Measurements from ENCODE around the gene EP400. TPM values are rescaled to one million over a fixed set of nuclear protein-coding genes. Genes with fewer than 3 reads are reported as not detected.

EP400 gene
- total and polyA plus RNA-seq, 2 of the 4 experiments (the other 2 are of a cell fraction), result 4.3 to 11.4 TPM

- H3K27me3 ChIP-seq (ENCODE audit: control insufficient read depth, insufficient read depth, low read length), result no peaks in the 10 kb centered on the region
- peaks cover 46% of the 10 kb centered on the region for H4K20me1 ChIP-seq (ENCODE audit: insufficient read depth, low read length)
- TF ChIP-seq RCOR1 (IDR thresholded peaks at IDR 0.05; ENCODE audit: insufficient replicate concordance, low read length), result no peak
- TF ChIP-seq, protein P1, sequence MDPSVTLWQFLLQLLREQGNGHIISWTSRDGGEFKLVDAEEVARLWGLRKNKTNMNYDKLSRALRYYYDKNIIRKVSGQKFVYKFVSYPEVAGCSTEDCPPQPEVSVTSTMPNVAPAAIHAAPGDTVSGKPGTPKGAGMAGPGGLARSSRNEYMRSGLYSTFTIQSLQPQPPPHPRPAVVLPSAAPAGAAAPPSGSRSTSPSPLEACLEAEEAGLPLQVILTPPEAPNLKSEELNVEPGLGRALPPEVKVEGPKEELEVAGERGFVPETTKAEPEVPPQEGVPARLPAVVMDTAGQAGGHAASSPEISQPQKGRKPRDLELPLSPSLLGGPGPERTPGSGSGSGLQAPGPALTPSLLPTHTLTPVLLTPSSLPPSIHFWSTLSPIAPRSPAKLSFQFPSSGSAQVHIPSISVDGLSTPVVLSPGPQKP (IDR thresholded peaks at IDR 0.05; ENCODE audit: borderline replicate concordance, low read depth, low read length), result no peak
- no peak for TF ChIP-seq MXI1 (IDR thresholded peaks at IDR 0.05; ENCODE audit: borderline replicate concordance, low read depth, low read length)
- TF ChIP-seq SMC3 (IDR thresholded peaks at IDR 0.05; ENCODE audit: low read depth, low read length), result no peak
- TF ChIP-seq, protein P2, sequence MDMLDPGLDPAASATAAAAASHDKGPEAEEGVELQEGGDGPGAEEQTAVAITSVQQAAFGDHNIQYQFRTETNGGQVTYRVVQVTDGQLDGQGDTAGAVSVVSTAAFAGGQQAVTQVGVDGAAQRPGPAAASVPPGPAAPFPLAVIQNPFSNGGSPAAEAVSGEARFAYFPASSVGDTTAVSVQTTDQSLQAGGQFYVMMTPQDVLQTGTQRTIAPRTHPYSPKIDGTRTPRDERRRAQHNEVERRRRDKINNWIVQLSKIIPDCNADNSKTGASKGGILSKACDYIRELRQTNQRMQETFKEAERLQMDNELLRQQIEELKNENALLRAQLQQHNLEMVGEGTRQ (IDR thresholded peaks at IDR 0.05; ENCODE audit: low read depth, low read length), result no peak
- no peak for TF ChIP-seq MAZ (IDR thresholded peaks at IDR 0.05; ENCODE audit: borderline replicate concordance, low read depth, low read length)
- no peak for TF ChIP-seq RAD21 (IDR thresholded peaks at IDR 0.05; ENCODE audit: low read length)
- TF ChIP-seq BHLHE40 (IDR thresholded peaks at IDR 0.05; ENCODE audit: low read depth, low read length), result no peak
- no peak overlapping the region for H3K9ac ChIP-seq (ENCODE audit: low read depth, low read length)
- H3K14ac ChIP-seq (replicated peaks; ENCODE audit: low read depth, low read length), result no peak overlapping the region
- H4K8ac ChIP-seq (ENCODE audit: low read depth in 2 of 2, low read length in 2 of 2), result no peak overlapping the region
- no peaks in the 10 kb centered on the region for H3K4me1 ChIP-seq (ENCODE audit: control insufficient read depth, insufficient read depth, low read length)
- ATAC-seq (ENCODE audit: low read depth) (no peak), DNase-seq (no peak)
- no peak overlapping the region for H2BK15ac ChIP-seq (ENCODE audit: low read depth, low read length)
- no peak overlapping the region for H3K23ac ChIP-seq (ENCODE audit: low read depth, low read length)
- H3K27ac ChIP-seq (ENCODE audit: insufficient read depth, low read length), result no peak overlapping the region
- in situ Hi-C loops (cut with MboI; ENCODE audit: low sequenced_read_pairs) (no loop called here), intact Hi-C loops (cut with micrococcal nuclease) (no loop called here), dilution Hi-C loops (cut with HindIII; ENCODE audit: low sequenced_read_pairs, unreplicated experiment) (no loop called here)
- peaks cover 34% of the 10 kb centered on the region for H3K36me3 ChIP-seq (ENCODE audit: control insufficient read depth, insufficient read depth, low read length)
- no peak overlapping the region for H2BK20ac ChIP-seq (ENCODE audit: low read depth, low read length)
- H3K79me1 ChIP-seq (ENCODE audit: low read depth in 1 of 2, low read length in 2 of 2), result peaks cover 12 to 46% of the 10 kb centered on the region in 2 experiments
- no peak overlapping the region for H3K4ac ChIP-seq (ENCODE audit: low read depth, low read length)
- no peak overlapping the region for H3K56ac ChIP-seq (ENCODE audit: extremely low read depth, insufficient read depth, low read length)
- no TSS peak for BruUV-seq (replicated peaks)
- no peak overlapping the region for H2AK9ac ChIP-seq (replicated peaks; ENCODE audit: low read depth, low read length, poor library complexity)
- H3K4me3 ChIP-seq (ENCODE audit: insufficient read depth, low read depth, low read length), result no peak overlapping the region
- no peak overlapping the region for H2BK5ac ChIP-seq (ENCODE audit: low read depth, low read length, poor library complexity, severe bottlenecking)
- 94% methylated on average over 10 of the region's 15 CpGs; no CpG with 5 or more reads in 1 of the 2 experiments for WGBS, 2 experiments (ENCODE audit: extremely low coverage in 2 of 2, insufficient read length in 1 of 2)
- no peak overlapping the region for H4K5ac ChIP-seq (ENCODE audit: low read depth, low read length)
- H4K91ac ChIP-seq (ENCODE audit: insufficient read depth, low read depth, low read length), result no peak overlapping the region
- no peak overlapping the region for H3K4me2 ChIP-seq (ENCODE audit: low read depth, low read length)
- no peaks in the 10 kb centered on the region for H3K9me3 ChIP-seq (ENCODE audit: control insufficient read depth, insufficient read depth, low read length)
- no peak overlapping the region for H2BK120ac ChIP-seq (ENCODE audit: low read depth, low read length)
- 0 out of 2 replicates have a peak, but pooled peaks cover 3% of the 10 kb centered on the region for H3K9me1 ChIP-seq (ENCODE audit: insufficient read depth, low read length)
- CTCF ChIA-PET, result no interaction called here
- POLR2A ChIA-PET (ENCODE audit: unreplicated experiment), result no interaction called here
- H2AFZ ChIP-seq (replicated peaks; ENCODE audit: low read length, poor library complexity), result no peak overlapping the region
- no peak overlapping the region for H3K18ac ChIP-seq (ENCODE audit: low read depth, low read length)
- H2AK5ac ChIP-seq (ENCODE audit: low read depth, low read length), result no peak overlapping the region
Observed at GRCh38 chr12:131905630-131906091, 44.1 kb upstream of the EP400 start.
